Measurements from ENCODE around the gene PLA2G1B.

- TF ChIP-seq POLR2AphosphoS5 (IDR thresholded peaks at IDR 0.05) (no peak), CTCF (IDR thresholded peaks at IDR 0.05) (no peak)
Observed at GRCh38 chr12:120331390-120331789, 3.8 kb upstream of the PLA2G1B start.

Measured in sigmoid colon (tissue), 4 donors.